Measurements from ENCODE around the gene RTN4R. TPM values are rescaled to one million over a fixed set of nuclear protein-coding genes. Genes with fewer than 3 reads are reported as not detected.
"Not testable (repeated sequence)": the region's sequence is repeated elsewhere in the genome, so short reads cannot be mapped to it uniquely, and the experiment has no call there.

The RTN4R gene
- total RNA-seq, 1 donor from 2014 or later = 18.6 TPM

- DNase-seq (ENCODE audit: low read depth) = no peak
- no peak overlapping the region for H3K4me3 ChIP-seq (ENCODE audit: low read depth, low read length)
- TF ChIP-seq, protein P1, sequence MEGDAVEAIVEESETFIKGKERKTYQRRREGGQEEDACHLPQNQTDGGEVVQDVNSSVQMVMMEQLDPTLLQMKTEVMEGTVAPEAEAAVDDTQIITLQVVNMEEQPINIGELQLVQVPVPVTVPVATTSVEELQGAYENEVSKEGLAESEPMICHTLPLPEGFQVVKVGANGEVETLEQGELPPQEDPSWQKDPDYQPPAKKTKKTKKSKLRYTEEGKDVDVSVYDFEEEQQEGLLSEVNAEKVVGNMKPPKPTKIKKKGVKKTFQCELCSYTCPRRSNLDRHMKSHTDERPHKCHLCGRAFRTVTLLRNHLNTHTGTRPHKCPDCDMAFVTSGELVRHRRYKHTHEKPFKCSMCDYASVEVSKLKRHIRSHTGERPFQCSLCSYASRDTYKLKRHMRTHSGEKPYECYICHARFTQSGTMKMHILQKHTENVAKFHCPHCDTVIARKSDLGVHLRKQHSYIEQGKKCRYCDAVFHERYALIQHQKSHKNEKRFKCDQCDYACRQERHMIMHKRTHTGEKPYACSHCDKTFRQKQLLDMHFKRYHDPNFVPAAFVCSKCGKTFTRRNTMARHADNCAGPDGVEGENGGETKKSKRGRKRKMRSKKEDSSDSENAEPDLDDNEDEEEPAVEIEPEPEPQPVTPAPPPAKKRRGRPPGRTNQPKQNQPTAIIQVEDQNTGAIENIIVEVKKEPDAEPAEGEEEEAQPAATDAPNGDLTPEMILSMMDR (conservative IDR thresholded peaks at IDR 0.05; ENCODE audit: low read depth, low read length) = no peak
Measured at GRCh38 chr22:20291604-20292063, 23.5 kb upstream of the RTN4R start.

- H3K4me3 ChIP-seq (ENCODE audit: low read depth, low read length) = no peak overlapping the region
- DNase-seq (ENCODE audit: low read depth) = no peak
- TF ChIP-seq, protein P1 (conservative IDR thresholded peaks at IDR 0.05; ENCODE audit: low read depth, low read length) = no peak
Measured at GRCh38 chr22:20291249-20291586, 23.1 kb upstream of the RTN4R start.

DNA sequence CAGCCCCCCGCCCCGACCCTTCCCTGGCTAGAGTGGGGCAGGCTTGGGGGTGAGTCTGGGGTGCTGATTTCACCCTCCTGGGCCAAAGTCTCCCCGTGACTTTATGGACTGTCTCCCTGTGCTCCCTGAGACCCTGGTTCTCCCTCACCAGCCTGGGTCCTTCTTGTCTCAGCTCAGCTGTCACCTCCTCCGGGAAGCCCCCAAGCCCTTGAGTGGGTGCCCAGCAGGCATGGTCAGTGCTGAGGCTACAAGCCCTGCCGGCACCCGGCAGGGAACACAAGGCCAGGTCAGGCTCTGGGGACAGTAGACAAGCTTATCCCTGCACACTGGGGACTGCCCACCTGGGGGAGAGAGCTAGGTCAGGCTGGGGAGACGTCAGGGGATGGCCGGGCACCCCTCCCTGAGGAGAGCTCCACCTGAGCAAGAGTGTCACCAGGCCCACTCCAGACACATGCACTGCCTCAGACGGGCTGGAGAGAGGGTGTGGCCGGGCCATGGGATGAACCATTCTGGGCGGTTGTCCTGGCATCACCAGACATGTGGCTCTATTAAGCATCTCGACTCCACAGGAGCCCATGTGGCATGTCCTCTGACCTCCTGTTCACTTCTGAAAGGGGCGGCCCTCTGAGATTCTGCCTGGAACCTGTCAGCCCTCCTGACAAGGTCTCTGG is 22.6 kb upstream of the RTN4R start:
- no peak overlapping the region for H3K4me3 ChIP-seq (ENCODE audit: low read depth, low read length)
- TF ChIP-seq, protein P1 (conservative IDR thresholded peaks at IDR 0.05; ENCODE audit: low read depth, low read length) = no peak
- no peak for DNase-seq (ENCODE audit: low read depth)

DNA sequence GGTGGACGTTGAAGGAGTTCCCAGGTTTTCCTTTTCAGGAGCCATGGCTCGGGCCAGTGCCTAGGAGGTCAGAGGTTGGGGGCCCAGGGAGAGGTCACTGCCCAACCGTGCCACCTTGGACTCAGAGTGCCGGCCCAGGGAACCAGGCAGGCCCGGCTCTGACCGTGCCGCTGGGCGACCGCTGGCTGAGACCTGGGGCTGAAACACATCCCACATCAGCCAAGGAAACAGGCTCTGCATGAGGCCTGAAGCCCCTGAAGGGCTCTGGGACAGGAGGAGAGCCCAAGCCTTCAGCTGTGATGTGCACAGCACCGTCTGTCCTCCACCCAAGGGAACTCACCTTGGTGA is 21.9 kb upstream of the RTN4R start:
- TF ChIP-seq, protein P1 (conservative IDR thresholded peaks at IDR 0.05; ENCODE audit: low read depth, low read length) = no peak
- no peak for DNase-seq (ENCODE audit: low read depth)
- no peak overlapping the region for H3K4me3 ChIP-seq (ENCODE audit: low read depth, low read length)

DNA sequence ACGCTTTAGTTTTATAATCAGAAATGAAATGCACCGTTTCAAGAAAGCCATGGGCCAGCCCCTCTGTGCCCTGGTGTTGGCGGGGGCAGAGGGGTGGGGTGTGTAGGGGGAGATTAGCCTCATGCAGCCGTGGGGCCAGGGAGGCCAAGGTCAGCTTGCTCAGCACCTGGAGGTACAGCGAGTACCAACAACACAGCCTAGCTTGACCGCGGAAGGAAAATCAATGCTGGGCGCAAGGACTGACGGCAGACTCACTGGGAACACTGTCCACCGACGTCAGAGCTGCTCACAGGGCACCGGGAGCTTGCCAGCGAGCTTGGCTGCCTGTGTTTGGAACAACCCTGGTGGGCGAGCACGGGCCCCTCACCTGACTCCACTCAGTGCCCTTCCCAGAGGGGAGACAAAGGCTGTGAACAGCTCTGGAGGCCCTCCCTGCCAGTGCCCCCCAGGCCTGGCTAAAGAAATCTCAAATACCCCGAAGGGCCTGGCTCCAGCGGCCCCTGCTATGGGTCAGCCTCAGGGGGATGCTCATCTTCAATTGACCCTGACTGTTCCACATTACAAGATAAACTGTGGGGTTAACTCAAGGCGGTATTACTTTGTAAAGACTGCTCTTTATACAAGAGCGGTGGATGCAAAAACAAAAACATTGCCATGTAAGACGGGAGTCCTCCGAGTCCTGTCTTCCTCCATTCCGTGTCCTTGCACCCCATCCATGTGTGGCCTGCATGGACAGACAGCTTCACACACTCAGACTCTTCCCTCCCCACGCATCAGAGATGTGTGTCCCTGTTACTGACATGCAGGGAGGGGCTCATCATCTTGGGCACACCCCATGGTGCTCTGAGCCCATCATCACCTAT is 21.3 kb upstream of the RTN4R start:
- not testable (repeated sequence) for H3K4me3 ChIP-seq (ENCODE audit: low read depth, low read length); DNase-seq (ENCODE audit: low read depth)

DNA sequence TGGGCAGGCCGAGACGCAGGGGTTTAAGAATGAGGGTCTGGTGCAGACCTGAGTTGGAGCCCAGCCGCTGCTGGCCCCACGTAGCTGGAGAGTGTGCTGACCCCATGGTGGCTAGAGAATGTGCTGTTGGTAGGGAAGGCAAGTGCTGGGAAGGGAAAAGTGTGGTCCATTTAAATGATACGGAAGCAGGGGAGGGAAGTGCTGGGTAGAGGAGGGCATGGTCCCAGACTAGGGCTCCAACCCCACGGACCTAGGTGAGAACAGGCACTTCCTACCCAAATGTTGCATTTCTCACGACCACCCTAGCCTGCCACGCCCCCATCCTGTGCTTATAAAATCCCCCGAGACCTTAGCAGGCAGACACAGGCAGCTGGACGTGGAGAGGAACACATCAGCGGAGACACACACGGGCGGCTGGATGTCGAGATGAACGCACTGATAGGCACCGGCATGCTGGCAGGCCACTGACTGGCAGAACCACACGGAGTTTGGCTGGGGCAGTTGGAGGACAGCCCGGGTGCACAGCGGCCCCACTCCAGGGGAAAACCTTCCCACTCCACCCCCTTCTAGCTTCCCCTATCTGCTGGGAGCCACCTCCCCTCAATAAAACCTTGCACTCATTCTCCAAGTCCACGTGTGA is 18.8 kb upstream of the RTN4R start:
- H3K4me3 ChIP-seq (ENCODE audit: low read depth, low read length); DNase-seq (ENCODE audit: low read depth): not testable (repeated sequence)

DNA sequence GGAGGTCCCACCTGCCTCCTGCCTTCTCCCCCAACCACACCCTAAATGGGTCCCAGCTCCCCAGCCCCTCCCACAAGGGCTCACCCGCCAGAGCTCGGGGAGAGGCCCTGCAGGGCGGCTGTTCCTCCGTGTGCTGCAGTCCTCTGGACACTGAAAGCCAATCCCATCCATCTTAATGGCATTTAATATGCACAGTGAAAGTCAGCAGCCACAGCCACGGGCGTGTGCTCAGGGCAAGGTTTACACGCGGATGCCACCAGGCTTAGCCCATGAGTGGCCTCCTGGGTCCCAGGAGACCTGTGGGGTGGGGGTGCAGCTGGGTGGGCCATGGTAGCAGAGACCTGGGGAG is 18.2 kb upstream of the RTN4R start:
- not testable (repeated sequence) for DNase-seq (ENCODE audit: low read depth); H3K4me3 ChIP-seq (ENCODE audit: low read depth, low read length)

- not testable (repeated sequence) for DNase-seq (ENCODE audit: low read depth); H3K4me3 ChIP-seq (ENCODE audit: low read depth, low read length)
- TF ChIP-seq, protein P1 (conservative IDR thresholded peaks at IDR 0.05; ENCODE audit: low read depth, low read length) = peak; percentile 65
Measured at GRCh38 chr22:20285473-20286311, 17.6 kb upstream of the RTN4R start.
